Ovary (tissue), 3 donors: ENCODE data around the gene NOD2.

Experiments used
- CTCF ChIP-seq, 3 donors: fragments of 450-650 bp in 2 of 3; fragments of 200-600 bp in 1 of 3; IDR thresholded peaks; one replicate each; pipeline versions ENCODE4 v1.5.1 to v1.8.0; 2016 to 2022; ENCODE audit warnings: antibody characterized with exemption in 3 of 3, mild to moderate bottlenecking in 1 of 3
- POLR2A ChIP-seq: fragments of 450-650 bp; IDR thresholded peaks from one replicate; pipeline ENCODE4 v1.6.1; 2017; ENCODE audit warnings: antibody characterized with exemption, mild to moderate bottlenecking, moderate library complexity
- donor health status: DM: no; HTN: no; CAD: no.

- TF ChIP-seq CTCF (IDR thresholded peaks at IDR 0.05) (no peak), POLR2A (no peak)
These were observed 14.9 kb upstream of the NOD2 start for GRCh38 chr16:50678531-50678930.
